Renal cortex interstitium (tissue), 11 donors: Measurements from ENCODE around the gene CASP7. TPM values are rescaled to one million over a fixed set of nuclear protein-coding genes. Genes with fewer than 3 reads are reported as not detected.

ENCODE experiments used
- DNase-seq, 11 donors: peaks; one replicate each; pipeline ENCODE4 v3.0.0-alpha.2; 2013; ENCODE audit warnings: low read depth in 9 of 11, low spot score in 4 of 11; ENCODE audit errors: extremely low read depth in 1 of 11
- polyA plus RNA-seq, 3 donors: library from polyadenylated mRNA; unstranded; fragments of 120-200 nt; gene quantifications; one replicate each; pipeline ENCODE4 v1.2.1, GENCODE V29; 2013; ENCODE audit not compliant: insufficient read length in 3 of 3

Gene CASP7
- polyA plus RNA-seq, 3 donors = 24.6 to 26.9 (median 24.6) TPM

DNA sequence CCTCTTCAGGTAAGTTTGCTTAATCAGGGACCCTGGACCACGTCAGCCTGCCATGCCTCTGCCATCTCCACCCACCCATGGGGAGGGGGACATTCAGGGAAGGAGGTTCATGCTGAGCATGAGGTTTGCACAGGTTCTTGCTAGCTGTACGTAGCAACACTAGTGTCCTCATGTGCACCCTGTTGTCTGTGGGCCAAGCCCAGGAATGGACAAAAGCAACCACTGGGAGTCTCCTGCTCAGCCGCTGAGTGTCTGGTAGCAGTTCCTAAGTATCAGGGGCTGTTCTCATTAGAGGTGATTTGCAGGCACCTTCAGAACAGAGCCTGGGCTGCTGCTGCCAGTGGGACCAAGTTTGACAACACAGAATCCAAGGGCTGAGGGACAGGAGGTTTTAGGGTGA lies 17.9 kb downstream of the CASP7 start:
- DNase-seq = no peak

DNA sequence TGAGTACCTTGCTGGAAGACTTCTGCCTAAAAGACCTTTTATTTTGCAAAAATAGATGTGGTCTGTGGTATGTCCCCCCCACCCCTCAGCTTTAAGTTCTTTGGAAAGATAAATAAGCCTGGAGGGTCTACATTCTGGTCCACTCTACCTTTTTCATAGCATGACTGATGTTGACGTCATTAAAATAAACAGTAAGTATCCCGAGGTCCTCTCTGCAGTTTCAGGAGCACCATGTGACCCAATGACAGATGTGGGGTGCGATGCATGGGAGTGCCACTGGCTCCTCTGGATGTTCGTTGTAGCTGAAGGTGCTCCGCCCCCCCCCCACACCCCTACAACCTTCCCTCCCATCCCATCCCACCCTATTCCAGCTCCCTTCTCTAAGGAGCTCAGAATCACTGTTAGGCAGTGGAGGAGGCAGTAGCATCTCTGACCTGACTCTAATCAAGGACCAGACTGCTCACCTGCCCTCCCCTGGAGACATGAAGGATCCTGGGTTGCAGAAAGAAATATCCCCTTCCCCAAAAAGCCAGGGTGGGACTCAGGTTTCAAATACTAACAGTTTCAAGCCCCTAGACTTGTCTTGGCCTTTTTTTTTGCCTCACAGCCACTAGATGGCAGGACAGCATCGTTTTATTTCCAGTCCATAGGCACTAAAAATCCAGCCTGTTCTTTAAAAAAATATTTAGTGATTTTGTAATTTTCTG lies 25.1 kb downstream of the CASP7 start:
- DNase-seq = peak in 6 of 11 donors; percentile 15 to 40 (median 28)

- DNase-seq = no peak
Measured at GRCh38 chr10:113705344-113705652, 25.6 kb downstream of the CASP7 start.

GRCh38 chr10:113706623-113707022 lies 26.9 kb downstream of the CASP7 start:
- DNase-seq = no peak

GRCh38 chr10:113708640-113709039 lies 28.9 kb downstream of the CASP7 start:
- no peak for DNase-seq

DNA sequence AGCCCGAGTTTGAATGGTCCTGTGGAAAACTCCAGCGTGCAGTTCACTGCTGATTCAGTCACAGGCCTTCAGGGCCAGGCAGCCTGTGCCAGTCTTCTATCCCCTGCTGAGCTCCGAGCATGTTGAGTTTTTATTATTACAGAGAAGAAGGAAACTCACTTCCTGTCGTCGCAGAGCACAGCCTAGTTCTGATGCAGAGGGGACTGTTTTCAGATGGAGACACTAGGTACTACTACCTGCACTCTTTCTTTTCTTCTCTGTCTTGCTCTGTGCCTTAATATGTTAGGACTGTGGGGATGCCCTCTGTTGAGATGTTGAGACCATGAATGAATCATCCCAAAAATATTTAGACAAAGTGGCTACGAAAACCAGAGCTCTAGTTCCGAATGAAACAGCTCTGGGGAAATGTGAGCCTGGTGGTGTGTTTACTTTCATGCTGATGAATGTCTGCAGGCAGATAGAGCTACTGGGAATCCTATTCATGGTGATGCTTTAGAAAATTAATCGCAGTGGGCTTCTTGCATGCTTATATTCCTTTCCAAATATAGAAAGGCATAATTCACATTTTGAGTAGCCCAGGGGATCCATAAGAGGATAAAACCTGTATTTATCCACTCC lies 29.6 kb downstream of the CASP7 start:
- no peak for DNase-seq

DNA sequence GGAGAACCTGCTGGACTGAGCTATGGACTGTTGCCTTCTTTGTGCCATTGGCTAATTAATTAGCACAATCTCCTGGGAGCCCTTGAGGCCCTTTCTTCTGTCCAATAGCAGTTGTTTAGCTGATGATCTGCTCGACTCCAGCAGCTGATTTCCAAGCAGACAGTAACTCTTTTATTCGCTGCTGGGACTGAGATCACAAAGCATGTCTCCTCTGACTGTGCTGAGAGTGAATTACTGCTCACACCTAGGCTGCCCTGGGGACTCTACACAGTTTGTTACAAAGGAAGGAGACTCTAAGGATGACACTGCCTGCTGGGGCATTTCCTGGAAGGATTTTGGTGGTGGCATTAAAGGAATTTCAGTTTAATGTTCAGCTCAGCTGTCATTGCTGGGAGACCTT lies 31.4 kb downstream of the CASP7 start:
- no peak for DNase-seq

DNA sequence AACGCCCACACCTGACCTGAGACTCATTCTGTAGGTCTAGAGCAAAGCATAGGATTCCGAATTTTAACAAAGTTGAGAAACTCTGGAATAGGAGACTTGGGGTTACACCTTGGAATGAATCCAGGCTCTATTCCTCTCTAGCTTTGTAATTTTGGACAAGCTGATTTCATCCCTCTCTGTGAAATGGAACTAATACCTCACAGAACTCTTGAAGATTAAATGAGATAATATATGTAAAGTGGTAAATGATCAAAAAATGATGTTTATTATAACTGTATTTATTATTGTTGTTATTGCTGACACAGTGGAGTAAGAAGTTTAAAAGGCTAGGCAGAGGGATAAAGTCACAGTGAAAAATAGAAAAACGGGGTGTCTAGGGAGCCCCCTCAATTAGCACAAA lies 32.3 kb downstream of the CASP7 start:
- DNase-seq = no peak

GRCh38 chr10:113712755-113713639 lies 33.3 kb downstream of the CASP7 start:
- no peak for DNase-seq

- DNase-seq = no peak
Measured at GRCh38 chr10:113713640-113713982, 33.9 kb downstream of the CASP7 start.

DNA sequence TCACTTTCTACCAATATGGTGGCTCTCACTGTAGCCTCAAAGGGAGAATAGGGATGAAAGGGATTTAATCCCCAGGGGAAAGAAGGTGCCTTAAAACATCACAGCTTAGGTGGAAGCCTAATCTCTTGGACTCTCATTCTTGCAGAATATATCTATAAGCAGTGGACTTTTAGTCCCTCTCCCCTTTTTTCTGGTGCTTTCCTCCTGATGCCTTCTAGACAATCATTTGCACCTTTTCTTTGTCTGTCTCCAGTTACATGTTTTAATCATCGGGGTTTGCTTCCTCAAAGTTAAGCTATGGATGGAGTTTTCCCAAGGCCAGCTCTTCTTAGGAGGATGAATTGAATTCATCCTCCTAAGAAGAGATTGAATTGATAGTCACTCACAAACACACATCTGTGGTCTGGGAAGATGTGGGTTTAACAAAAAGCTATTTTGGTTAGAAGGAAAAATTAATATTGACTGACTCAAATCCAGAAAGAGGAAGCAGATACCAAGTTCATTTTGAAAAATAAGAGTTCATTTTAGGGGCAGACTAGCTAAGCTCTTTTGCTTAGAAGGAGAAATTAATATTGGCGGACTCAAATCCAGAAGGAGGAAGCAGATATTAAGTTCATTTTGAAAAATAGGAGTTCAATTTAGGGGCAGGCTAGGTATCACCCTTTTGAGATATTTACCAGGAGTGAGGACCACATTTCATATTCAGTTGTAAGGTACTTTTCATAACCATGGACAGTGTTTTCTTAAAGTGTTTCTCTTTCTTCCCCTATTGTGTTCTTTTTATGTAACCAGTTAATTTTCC lies 36.6 kb downstream of the CASP7 start:
- no peak for DNase-seq

DNA sequence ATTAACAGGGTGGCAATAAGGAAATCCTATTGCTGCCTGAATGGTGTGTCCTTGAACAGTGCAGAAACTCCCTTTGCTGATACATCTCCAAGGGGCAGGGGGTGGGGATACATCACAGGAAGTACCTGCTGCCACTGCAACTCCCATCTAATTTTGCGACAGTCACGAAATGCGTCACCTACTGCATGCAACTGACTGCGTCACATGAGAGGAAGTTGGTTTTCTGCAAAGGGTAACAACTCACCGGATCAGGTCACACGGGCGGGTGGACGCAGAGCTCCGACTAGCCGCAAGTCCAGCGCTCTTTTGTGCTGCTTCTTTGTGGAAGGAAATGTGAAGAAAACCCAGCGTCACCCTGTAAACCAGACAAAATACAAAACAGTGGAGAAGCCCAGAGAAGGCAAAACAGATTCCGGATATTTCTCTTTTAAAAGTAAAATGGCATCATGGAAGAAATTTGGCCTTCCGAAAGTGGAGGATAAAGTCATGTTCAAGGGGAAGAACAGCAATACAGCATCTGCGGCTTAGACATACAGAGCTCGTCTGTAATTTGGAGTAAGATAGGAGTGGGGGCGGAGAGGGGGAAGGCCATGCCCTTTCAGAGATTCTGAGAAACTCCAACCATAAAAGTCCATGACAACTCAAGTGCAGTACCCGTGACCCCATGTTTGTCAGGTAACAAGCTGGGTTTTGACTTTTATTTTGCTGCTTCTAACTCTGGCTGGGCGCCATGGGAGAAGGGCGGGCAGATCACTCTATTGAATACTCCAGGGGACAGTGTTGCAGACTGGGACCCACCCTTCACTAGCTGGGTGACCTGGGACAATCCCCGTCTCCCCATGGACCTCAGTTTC lies 39.5 kb downstream of the CASP7 start:
- no peak for DNase-seq

DNA sequence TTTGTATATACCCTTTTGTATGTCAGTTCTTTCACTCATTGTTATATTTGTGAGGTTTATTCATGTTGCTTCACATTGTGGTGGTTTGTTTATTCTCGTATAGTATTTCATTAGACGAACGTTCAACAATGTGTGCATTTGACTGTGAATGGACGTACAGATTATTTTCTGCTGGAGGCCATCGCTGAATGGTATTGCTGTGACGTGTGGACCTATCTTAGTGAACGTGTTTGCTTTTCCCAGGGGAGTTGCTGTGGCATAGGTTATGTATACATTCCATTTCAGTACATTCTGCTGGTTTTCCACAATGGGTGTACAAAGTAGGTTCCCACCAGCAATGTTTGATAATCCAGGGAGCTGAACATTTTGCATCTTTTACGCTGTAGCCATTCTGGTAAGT lies 40.7 kb downstream of the CASP7 start:
- no peak for DNase-seq

GRCh38 chr10:113732160-113732881 lies 52.6 kb downstream of the CASP7 start:
- DNase-seq = no peak

- DNase-seq = no peak
Measured at GRCh38 chr10:113732966-113733365, 53.3 kb downstream of the CASP7 start.

GRCh38 chr10:113733635-113734034 lies 53.9 kb downstream of the CASP7 start:
- DNase-seq = no peak

DNA sequence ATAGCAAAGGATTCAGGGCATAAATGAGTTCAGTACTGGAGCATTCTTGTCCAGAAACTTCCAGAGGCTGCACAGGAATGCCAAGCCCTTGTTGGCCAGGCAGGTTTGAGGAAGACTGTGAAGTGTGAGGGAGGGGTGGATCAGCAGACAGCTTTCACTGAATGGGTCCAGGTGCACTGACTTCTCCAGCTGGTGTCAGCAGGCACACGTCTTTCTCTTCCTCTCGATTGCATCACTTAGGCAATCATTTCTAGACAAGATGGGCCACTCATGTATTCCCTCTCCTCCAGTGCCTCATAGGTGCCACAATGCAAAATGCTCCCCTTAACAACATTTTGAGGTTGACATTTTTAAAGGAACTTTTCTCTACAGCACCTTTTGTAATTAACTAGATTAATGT lies 56.2 kb downstream of the CASP7 start:
- no peak for DNase-seq

GRCh38 chr10:113736576-113736975 lies 56.9 kb downstream of the CASP7 start:
- DNase-seq = no peak
